ENCODE measurements around the gene SLIT1.
"Not testable (repeated sequence)": the region's sequence is repeated elsewhere in the genome, so short reads cannot be mapped to it uniquely, and the experiment has no call there.

The SLIT1 gene

DNA sequence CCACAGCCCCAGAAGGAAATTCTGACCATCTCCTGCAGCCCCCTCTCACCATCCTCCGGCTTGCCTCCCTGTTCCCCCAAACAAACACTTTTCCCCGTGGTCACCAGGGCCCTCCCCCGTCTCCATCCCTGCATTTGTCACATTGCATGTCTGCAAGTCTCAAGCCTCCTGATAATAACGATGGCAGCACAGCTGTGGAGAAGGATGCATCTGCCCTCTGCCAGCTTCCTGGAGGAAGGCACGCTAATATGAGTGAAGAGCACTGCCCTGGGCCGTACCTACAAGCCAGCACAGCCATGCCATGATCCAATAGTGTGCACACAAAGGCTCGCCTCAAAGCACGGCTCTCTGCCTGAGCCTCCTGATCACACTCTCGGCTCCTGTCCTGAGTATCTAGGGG, 98.5 kb downstream of the SLIT1 start:
- no peak for DNase-seq

DNA sequence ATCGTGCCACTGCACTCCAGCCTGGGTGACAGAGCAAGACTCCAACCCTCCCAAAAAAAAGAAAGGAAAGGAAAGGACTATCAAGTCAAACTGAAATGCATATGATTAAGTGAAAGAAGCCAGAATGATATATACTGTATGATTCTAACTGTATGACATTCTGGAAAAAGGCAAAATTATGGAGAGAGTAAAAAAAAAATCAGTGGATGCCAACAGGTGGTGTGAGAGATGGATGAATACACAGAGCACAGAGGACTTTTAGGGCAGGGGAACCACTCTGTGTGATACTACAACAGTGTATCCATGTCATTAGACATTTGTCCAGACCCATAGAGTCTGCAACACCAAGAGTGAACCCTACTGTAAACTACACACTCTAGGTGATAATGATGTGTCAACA, 99.2 kb downstream of the SLIT1 start:
- DNase-seq: no peak

DNA sequence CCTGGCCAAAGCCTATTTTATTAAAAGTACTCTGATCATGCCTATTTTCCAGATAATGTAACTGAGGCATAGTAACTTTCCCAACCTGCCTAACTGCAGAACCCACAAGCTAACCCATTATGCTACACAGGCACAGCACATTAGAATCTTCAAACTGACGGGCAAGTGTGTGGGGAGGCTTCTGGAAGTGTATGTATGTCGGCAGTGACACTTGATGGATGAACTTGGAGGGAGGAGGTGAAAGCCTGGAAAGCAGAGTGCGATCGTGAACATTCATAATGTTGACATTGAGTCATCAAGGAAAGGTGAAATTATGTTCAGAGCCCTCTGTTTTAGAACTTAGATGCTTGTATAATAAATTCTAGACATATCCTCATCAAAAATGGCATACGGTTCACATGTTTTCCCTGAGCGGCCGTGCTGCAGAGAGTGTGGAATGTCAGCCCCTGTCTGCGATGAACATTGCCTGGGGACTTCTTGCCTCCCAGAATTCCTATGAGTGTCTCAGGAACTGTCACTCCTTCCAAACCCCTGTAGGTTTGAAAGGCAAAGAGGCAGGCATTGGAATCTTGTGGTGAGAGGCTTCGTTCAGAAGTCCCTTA, 102.4 kb downstream of the SLIT1 start:
- DNase-seq: no peak

DNA sequence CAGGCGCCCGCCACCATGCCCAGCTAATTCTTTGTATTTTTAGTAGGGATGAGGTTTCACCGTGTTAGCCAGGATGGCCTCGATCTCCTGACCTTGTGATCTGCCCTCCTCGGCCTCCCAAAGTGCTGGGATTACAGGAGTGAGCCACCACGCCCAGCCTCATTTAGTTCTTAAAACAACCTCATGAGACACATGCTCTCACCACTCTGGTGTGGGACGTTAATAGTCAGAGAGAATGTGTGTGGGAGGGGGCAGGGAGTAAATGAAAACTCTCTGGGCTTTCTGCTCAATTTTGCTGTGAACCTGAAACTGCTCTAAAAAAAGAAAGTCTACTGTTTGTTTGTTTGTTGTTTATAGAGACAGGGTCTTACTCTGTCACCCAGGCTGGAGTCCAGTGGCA, 103.2 kb downstream of the SLIT1 start:
- not testable (repeated sequence) for DNase-seq

DNA sequence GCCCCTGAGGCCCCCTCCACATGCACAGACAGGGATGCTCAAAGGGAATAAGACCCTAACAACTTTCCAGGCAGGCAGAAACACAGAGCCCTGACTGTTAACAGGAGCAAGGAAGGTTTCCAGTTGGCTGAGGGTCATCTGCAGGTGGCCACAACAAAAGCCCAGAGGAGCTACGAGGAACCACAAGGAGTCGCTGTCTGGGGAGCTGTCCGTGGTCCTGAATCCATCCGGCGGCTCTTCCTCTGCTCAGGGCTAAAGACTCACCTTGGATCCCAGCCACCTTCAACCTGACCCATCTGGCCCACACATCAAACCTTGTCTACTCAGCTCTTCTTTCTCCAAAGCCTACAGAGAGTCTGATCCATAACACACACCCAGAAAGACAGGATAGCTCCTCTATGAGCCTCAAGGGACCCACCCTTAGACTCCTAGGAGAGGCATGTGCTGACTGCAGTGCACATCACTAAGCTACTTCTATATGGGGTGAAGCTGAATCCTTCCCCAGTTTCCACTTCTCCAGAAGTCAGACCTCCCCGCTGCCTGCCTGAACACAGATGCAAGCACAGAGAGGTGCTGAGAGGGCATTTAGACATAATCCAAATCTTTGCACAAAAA, 104.0 kb downstream of the SLIT1 start:
- peak in 3 of 58 donors; percentile 4 to 12 (median 6) for DNase-seq

DNA sequence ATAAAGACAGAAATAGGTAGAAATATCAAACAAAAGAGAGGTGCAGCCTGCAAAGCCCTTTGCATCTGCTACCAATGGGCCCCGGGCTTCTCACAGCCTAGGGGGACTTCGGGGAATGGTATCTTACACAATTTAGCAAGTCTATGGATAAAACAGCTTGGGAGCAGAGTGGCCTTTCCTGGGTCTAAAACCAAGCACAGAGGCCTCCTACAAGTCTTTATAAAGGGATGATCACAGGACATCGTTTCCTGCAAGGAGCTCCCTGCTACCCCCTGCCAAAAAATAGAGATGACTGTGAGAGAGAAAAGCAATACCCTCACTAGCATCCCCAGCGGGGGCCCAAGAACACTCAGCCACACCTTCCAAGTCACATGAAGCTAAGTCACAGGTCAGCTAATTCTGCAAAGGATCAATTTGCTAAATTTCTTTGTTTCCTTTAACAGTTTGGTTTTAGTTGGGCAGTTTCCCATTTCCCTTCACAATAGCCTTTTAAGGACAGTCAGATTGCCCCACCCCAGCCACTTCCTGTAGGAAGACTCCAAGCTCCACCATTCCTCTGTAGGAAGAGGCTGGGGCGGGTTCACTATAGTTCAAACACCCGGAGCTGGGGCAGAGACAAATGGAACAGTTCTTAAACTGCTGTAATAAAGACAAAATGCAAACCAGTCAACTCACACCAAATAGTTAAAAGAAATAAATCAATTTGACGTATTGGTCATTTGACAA, 105.5 kb downstream of the SLIT1 start:
- no peak for DNase-seq

DNA sequence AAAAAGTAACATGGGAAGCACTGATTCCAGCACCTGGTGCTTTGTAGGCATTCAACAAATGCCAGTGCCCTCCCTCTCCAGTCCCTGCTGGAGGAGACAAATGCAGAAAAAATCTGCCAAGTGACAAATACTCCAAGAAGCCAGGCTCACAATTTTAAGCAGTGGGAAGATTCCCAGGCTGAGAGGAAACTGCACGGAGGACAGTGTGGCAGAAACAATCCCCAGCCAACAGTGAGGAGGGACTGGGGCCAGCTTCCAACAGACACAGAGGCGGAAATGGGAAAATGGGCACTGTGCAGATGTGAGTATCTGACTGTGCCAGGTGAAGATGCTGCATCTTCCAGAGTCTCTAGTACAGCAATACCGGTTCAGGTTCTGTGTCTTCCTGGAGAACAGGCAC, 106.3 kb downstream of the SLIT1 start:
- peak in 12 of 58 donors; percentile 5 to 63 (median 32) for DNase-seq

DNA sequence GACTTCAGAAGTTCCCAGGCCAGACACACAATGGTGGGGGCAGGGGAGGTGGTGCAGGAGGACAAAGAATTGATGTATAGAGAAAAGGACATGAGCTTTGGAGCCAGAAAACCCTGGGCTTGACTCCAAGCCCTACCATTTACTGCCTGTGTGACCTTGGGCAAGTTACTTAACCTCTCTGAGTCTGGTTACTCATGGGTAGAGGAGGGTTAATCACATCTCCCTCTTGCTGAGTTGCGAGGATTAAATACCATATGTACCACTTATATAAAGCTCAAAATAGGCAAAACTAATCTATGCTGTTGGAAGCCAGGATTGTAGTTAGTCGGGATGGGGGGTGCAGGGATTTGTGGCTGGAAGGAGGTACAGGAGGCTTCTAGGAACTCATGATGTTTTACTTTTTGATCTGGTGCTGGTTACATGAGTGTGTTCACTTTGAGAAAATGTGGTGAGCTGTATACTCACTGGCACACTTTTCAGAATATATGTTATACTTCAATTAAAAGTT, 106.8 kb downstream of the SLIT1 start:
- no peak for DNase-seq

DNA sequence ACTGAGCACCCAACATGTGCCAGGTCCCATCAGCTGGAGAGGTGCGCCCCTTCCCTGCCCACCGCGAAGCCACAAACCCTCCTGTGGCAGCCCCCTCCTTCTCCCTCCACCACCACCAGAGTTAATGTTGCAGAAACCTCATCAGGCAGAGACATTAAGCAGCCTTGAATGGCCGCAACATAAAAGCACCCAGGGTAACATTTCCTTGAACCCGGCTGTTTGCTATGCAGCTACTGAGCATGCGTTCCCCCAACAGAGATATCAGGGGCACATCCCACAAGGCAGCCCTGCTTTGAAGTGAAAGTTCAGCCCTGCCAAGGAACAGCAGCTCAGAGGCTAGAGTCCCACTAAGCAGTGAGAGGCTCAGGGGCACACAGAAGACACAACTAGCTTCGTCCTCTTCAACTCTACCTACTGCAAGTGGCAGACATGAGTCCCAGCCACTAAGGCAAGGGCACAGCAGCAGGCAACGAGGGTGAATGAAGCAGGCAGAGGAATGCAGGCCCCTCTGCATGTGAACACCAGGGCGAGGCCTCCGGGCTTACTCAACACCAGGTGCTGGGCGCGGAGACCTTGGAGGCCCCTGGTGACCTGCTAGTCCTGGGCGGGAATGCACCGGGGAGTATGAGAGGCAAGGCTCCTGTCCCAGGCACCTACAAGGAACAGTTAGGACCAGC, 107.4 kb downstream of the SLIT1 start:
- DNase-seq: no peak

DNA sequence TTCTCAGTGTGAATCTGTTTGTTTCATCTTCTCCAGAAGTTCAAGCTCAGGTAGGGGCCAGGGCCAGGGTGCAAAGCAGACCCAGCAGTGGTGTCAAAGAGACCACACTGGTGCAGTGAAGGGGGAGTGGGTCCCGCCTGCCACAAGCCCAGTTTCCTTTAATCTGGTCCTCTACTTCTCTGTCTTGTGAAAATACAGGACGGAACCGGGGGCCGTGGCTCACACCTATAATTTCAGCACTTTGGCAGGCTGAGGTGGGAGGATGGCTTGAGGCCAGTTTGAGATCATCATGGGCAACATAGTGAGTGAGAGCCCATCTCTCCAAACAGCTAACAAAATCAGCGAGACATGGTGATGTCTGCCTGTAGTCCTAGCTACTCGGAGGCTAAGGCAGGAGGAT, 109.0 kb downstream of the SLIT1 start:
- peak in 4 of 58 donors; percentile 7 to 28 (median 20) for DNase-seq

DNA sequence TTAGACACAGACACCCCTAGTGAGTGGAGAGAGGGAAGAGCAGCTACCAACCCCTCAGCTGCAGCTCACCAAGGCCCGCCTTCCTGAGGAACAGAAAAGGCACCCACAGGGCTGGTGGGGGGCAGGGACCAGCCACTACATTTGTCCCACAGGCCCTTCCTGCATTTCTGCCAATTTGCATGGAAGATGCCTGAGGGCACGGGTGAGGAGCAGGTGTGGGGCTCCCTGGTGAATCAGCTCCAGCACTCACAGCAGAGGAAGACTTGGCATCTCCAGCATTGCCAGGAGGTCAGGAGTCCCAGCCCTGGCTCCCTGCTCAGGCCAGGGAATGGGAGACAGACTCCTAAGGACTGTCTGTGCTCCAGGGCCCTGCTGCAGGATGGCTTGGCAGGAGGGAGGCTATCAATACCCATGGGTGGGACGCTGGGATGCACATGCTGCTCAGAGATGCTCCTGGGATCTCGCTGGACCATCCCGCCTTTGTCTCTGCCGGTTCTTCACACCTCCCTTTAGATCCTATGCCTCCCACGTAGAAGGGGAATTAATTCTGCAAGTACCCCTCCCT, 109.7 kb downstream of the SLIT1 start:
- DNase-seq: no peak

DNA sequence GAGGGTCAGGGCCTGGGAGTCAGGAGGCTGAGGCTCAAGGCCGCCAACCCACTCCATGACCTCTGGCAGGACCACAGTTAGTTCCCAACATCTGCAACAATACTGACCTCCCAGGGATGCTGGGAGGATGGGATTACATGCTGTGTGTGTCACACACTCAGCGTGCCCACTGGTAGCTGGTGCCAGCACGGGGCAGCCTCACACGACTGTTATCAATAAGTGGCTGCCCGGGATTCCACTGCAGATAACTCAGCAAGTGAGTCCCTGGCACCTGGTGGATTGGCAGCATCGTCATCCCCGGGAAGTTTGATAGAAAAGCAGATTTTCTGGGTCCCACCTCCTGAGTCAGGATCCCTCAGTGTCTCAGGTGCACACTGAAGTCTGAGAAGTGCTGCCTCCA, 110.3 kb downstream of the SLIT1 start:
- no peak for DNase-seq

DNA sequence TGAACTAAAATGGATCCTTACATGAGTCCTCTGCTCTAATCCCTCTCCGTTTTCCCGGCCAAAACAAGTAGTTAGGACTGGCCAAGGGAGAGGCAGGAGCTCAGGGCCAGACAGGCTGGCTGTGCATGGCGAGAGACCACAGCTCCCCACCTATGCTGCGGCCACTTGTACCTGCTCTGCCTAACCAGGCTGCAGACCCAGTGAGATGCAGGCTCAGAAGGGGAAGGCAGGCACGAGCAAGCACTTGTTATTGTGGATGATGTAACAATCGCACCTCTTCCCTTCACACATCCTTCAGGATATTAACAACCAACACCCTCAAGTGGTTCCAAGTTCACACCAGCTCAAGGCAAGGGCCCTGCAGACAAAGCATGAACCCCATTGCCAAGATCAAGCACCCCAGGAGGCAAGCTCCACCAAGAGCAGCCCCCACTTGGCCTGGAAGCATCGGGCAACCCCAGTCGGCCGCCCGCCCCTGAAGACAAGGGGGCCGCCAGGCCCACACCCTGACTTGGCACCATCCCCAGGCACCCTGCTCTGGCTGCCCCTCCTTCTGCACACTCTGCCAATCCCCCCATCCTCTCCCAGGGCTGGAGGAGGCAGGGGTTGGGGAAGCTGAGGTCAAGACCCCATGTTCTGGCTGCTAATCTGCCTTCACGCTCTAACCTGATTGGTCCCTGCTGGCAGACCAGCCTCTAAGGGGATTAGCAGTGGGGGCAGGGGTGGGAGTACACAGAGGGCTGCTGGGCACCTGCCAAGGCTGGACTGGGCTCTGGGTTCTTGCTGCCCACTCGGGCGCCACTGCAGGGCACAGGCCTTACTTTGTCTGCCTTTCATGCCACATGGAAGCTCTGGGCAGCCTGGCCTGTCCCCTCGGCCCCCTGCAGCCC, 111.3 kb downstream of the SLIT1 start:
- peak in 19 of 58 donors; percentile 7 to 67 (median 24) for DNase-seq

DNA sequence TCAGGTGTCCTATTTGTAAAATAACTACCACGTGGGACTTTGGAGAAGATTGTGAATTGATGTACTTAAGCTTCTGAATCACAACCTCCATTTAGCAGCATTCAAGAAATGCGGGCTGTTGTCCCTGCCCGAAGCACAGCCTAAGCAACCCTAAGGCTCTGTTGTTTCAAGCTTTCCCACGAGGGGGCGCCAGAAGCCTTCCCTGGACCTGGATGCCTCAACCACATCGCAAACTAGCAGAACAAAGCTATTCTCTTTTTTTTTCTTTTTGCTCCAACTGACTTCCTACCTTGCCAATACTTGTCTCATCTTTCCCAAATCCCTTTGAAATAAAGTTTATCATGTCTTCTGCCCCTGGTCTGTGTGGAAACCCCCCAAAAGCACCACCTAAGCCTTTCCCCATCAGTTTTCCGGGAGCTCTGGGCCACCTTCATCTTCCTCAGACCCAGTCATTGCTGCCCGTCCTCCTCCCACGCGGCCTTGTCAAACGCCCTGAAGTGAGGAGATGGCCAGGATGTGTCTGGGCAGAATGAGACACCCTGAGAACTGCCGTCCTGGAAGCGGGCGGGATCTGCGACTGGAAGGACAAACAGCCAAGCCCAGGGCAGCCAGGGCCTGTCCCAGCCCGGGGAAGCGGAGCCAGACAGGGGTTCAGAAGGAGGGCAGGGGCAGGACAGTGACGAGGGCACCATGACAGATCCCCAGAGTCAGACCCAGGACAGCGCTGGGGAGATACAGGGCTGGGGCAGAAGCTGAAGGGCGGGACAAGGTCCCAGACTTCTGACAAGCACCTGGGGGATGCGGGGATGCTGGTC, 112.7 kb downstream of the SLIT1 start:
- DNase-seq: peak in 56 of 58 donors; percentile 24 to 93 (median 70)

DNA sequence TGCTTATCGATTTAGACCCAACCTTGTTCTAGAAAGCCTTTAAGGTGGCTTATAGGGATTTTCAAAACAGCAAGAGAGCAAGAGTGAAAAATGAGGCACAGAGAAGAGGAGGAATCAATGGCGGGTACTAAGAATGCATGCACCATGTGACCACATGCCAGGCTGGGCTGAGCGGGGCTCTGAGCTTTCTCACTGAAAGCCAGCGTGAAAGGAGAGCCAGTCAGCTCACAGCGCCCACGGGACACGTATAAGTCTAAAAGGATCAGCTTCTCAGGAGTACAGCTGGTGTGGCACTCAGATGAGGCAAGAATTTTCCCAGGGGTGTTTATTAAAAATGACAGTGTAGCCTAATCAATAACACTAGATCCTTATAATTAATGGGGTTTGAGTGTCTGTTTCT, 114.3 kb downstream of the SLIT1 start:
- no peak for DNase-seq

DNA sequence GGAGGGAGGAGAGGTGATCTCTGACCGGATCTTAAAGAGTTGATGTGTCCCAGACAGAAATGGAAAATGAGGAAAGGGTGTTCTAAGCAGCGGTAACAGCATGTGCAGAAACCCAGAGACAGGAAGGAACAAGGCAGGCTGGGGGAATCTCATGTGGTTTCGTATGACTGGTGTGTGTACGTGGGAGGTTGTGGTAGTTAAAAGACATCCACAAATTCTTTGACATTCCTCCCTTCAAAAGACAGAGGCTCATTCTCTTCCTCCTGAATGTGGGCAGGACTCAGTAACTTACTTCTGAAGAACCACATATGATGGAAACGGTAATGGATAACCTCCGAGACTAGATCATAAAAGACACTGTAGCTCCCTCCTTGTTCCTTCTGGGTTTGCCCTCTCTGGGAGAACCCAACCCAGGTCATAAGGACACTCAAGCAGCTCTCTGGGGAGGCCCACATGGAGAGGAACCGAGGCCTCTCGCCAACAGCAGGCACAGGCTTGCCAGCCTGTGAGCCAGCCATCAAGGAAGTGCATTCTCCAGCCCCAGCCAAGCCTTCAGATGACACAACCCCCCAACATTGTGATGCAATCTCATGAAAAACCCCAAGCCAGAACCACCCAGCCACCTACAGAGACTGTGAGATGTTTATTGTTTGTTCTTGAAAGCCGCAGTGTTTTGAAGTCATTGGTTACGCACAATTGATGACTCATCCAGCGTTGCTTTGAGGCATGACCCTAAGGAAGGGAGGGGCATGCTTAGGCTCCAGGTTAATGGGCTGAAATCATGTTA, 116.0 kb downstream of the SLIT1 start:
- no peak for DNase-seq

DNA sequence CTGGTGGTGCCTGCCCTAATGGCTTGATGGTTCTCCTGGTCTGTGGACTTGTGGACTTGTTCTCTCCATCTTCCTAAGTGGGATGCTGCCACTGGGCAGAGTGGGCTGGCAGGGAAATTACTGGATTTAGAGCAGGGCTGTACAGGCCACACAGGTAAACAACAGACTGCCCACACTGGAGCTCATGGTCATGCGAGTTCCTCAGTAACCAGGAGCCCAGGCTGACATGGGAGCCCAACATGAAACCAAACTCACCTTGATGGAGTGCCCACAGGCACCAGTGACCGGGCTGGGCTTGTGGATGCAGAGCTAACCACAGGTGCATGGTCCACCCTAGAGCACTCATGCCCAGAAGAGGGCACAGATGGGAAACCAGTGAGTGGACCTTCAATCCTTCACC, 116.7 kb downstream of the SLIT1 start:
- DNase-seq: no peak

DNA sequence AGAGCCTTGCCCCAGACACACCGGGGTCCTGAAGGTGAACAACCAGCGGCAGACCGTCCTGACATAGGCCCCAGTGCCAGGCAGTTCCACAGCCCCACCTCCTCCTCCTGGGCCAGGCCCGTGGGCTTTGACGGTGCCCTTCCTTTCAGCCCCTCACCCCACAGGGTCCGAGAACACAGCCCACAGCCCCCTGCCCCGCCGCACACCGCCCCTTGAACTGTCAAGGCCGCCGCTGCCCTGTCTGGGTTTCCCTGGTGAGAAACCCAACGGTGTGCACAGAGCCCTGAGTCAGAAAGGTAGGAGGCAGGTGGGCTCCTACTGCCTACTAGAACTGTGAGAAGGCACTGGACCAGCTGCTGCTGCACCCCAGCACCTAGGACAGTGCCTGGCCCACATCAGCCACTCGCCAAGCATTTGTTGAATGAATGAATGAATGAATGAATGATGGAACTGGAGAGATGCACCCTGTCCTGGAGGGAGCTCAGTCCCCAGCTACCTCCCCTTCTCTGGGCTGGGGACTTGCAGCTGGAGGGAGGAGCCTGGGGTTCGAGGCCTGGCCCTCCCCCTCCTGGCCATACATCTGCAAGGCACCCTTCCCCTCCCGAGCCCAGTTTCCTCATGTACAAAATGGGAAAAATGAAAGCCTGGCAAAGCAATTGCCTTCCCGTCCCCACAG, 117.9 kb downstream of the SLIT1 start:
- no peak for DNase-seq

Data from anterior cingulate cortex (tissue), 58 donors.